ENCODE results near the gene DTNBP1.

DTNBP1 gene

GRCh38 chr6:15511248-15512125 lies 151.3 kb downstream of the DTNBP1 start:
- DNase-seq, result no peak

GRCh38 chr6:15510536-15511247 lies 152.1 kb downstream of the DTNBP1 start:
- no peak for DNase-seq

DNA sequence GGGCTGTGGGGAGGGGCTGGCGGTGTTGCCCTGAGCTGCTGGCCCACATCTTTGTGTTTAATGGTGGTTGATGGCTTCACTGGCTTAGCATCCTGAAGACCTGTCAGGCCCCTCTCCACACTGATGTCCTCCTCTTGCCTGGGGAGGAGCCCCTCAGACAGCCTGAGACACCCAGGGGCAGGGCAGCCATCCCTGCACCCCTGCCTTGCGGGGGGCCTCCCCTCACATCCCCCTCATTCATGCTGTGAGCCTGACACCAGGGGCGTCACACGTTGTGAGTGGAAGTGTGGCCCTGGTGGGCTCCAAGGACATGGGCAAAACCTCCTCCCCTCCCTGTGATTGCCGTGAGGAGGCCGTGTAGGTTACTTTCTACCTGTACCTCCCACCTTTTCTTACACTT lies 152.7 kb downstream of the DTNBP1 start:
- no peak for DNase-seq

- no peak for DNase-seq
Measured at GRCh38 chr6:15509335-15509933, 153.4 kb downstream of the DTNBP1 start.

- no peak for DNase-seq
Measured at GRCh38 chr6:15508931-15509330, 153.9 kb downstream of the DTNBP1 start.

GRCh38 chr6:15508441-15508871 lies 154.4 kb downstream of the DTNBP1 start:
- no peak for DNase-seq

GRCh38 chr6:15507746-15508145 lies 155.1 kb downstream of the DTNBP1 start:
- no peak for DNase-seq

GRCh38 chr6:15507221-15507620 lies 155.6 kb downstream of the DTNBP1 start:
- no peak for DNase-seq

GRCh38 chr6:15506066-15506465 lies 156.8 kb downstream of the DTNBP1 start:
- DNase-seq, result no peak

DNA sequence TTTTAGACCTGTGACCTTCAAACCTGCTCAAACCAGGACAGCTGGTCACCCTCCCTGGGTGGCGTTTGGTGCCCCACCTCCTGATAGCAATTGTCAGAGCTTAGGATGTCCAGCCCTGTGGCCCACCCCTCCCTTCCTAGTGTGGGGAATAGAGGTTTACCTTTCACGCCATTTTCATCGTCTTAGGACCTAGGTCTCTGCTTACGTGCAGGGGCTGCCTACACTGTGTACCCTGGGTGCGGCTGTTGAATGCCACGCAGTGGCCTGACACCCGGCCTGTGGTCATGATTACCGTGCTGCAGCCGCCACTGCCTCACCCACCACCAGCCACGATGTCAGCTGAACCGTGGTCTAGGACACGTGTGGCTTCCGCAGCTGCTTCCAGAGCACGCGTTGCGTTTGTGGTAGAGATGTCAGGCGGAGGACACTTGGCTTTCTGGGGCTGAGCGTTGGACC lies 157.3 kb downstream of the DTNBP1 start:
- no peak for DNase-seq

GRCh38 chr6:15504581-15505350 lies 158.1 kb downstream of the DTNBP1 start:
- no peak for DNase-seq

DNA sequence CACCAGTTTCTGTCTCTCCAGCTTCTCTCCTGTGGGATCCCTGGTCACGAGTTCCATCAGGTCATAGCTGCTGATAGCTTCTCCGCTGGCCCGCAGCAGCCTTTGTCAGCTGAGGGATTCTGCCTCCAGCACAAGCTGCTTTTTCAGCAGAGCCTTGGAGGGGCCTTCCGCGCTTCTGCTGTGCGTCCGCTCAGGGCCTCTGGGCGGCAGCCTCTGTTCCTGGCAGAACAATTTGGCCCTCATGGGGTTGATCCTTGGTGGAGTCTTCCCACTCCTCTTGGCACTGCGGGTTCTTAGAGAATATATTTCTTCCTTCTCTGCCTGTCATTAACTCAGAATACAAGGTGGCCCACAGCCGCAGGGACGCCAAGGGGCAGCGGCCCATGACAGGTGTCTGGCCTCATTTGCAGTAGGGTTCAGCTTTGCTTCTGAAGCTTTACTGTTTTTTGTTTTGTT lies 158.8 kb downstream of the DTNBP1 start:
- no peak for DNase-seq

DNA sequence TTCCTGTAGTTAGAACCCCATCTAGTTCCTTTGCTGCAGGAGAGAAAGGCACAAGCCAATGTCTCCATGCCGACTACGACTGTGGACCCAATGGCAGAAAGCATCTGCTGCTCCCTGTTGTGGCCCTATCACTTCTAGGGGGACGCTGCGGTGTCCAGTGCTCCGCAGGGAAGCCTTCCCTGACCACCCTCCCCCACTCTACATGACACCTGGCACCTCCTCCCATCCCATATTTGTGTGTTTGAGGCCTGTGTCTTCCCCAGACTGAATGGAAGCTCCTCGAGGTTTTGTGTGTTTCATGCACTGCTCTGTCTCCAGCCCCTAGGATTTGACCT lies 159.5 kb downstream of the DTNBP1 start:
- DNase-seq, result no peak

GRCh38 chr6:15502446-15503345 lies 160.1 kb downstream of the DTNBP1 start:
- no peak for DNase-seq

- no peak for DNase-seq
Measured at GRCh38 chr6:15501826-15502445, 160.9 kb downstream of the DTNBP1 start.

- DNase-seq, result no peak
Measured at GRCh38 chr6:15500901-15501825, 161.7 kb downstream of the DTNBP1 start.

DNA sequence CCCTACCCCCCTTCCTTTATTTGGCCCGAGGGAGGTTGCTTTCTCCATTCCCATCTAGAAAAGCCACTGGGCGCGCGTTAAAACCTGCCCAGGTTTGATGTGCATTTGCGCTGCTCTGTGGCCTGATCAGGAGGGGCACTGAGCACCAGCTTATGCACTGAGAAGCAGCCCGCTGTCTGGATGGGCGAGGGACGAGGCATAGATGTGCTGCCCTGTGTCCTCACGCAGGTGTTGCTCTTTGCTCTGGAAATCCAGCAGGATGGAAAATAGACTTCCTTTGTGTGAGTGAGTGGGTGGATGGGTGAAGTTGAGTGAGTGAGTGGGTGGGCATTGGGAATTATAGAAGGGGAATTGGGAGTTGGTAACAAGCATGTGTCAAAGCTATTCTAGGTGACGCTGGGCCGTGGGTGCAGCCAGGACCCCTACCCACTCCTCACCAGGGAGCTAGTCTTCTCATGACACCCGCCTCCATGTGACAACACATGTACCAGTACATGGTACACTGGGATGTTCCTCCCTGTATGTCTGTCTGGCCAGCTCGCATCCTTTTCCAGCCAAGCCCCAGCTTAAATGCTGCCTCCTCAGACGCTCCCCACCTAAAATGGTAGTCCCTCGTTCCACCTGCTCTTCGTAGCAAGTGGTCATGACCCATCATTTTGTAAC lies 162.6 kb downstream of the DTNBP1 start:
- DNase-seq, result no peak

DNA sequence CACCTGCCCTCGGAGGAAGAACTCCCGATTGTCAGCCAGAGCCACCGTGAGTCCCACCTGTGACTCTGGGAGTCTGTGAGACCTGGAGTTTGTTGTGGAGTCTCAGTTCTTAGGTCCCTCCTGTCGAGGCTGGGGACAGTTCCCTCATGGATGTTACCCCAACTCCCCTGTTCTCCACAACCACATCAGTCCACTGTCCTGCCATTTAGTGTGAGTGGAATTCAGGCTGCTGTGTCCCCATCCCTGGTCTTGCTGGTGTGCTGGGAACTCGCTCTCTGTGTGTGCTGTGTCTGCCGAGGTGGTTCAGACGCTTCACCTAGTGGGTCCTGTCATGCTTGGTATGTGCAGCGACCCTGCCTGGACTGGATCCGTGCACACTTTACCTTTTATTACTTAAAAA lies 163.2 kb downstream of the DTNBP1 start:
- no peak for DNase-seq

DNA sequence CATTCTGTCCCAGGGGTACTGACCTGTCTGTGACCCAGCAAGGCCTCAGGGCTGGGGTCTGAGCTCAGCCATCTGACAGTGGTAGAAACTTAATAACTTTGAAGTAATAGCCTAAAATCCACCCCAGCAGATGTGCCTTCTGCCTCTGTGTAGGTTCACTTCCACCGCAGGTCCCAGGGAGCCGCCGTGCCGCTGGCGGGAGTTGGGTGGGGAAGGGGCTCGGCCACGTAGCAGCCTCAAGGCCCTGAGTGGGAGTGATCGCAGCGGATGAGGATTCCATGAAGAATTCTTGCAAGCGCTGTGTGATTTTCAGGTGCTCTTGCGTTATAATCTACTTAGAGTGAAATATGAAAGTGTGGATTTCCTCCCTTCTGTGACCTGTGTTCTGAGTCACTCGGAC lies 163.7 kb downstream of the DTNBP1 start:
- no peak for DNase-seq

- no peak for DNase-seq
Measured at GRCh38 chr6:15498640-15499039, 164.2 kb downstream of the DTNBP1 start.

Measured in activated CD4-positive, CD25-positive, alpha-beta regulatory T cell (primary cell).